ENCODE measurements around the gene CCDC85A.

DNA sequence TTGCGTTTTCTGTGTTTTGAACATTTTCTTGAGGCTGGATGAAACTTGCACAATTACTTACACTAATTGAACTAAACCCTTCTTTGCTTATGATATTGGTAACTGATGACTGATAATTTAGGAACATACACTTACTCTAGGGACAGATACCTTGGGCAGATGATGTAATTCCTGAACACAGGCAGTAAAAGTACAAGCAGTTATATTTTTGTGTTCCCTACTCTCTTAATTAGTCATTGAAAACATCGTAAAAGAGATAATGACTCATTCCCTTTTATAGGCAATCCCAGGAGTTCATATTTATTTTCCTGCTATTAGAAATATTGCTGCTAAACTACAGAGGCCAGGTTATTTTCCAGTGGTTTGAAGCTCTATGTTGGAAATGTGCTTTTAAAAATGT, 46.4 kb downstream of the CCDC85A start:
- TF ChIP-seq SMC3 (IDR thresholded peaks at IDR 0.05; ENCODE audit: low read depth, low read length): no peak
- TF ChIP-seq RAD21 (IDR thresholded peaks at IDR 0.05; ENCODE audit: low read length): no peak
- TF ChIP-seq CTCF (IDR thresholded peaks at IDR 0.05): no peak

Measured in SK-N-SH (cell line).